ENCODE results near the gene SDCBP2. TPM values are rescaled to one million over a fixed set of nuclear protein-coding genes. Genes with fewer than 3 reads are reported as not detected.

The SDCBP2 gene
- polyA plus RNA-seq, 2 of the 4 experiments (the other 2 are of a cell fraction), result 0.35 to 0.58 TPM

GRCh38 chr20:1263853-1264252, 65.1 kb downstream of the SDCBP2 start:
- no peak for DNase-seq (ENCODE audit: low read depth in 1 of 2, low spot score in 1 of 2)
- FAIRE-seq, result no peak
- H3K9me3 ChIP-seq, result peaks cover 13% of the 10 kb centered on the region
- peaks cover 21% of the 10 kb centered on the region for H3K4me1 ChIP-seq
- TF ChIP-seq ZFP36 (IDR thresholded peaks at IDR 0.05; ENCODE audit: borderline replicate concordance, partially characterized antibody) (no peak), FOXS1 (CRISPR knock-in tag; IDR thresholded peaks at IDR 0.05) (no peak), ZC3H11A (IDR thresholded peaks at IDR 0.05) (no peak)
- H3K27ac ChIP-seq, result no peak overlapping the region
- ATAC-seq, result no peak
- H3K4me3 ChIP-seq, result no peak overlapping the region
- WGBS (ENCODE audit: missing lambda C conversion rate), result 82% methylated on average over 1 of the region's 1 CpG
- H3K4me2 ChIP-seq, result no peak overlapping the region
- CTCF ChIA-PET, result no interaction called here
- POLR2A ChIA-PET, result no interaction called here

Other genes starting within 250 kb of the SDCBP2 start
- 157 and 168 TPM in 2 replicates for gene PSMF1, start 210.5 kb downstream of the SDCBP2 start, polyA plus RNA-seq (2011; rRNA removed)
- gene PSMF1, start 210.5 kb downstream of the SDCBP2 start, polyA plus RNA-seq (2017; fragmentation: RNase III; extraction: RNeasy Plus Mini Kit Qiagen cat#74134 plus additional on column Dnase treatment), result 123 to 145 TPM (median 134 TPM) in 3 replicates
- gene TMEM74B, start 144.2 kb downstream of the SDCBP2 start, polyA plus RNA-seq (2011; rRNA removed), result 2.9 and 3.3 TPM in 2 replicates
- gene TMEM74B, start 144.2 kb downstream of the SDCBP2 start, polyA plus RNA-seq (2017; fragmentation: RNase III; extraction: RNeasy Plus Mini Kit Qiagen cat#74134 plus additional on column Dnase treatment), result 2.8 to 3.7 TPM (median 3.4 TPM) in 3 replicates
- 0.12 and 0.32 TPM in 2 replicates for gene C20orf202, start 125.7 kb downstream of the SDCBP2 start, polyA plus RNA-seq (2011; rRNA removed)
- 0.09 TPM in 1 of 3 replicates, not detected in the others for gene C20orf202, start 125.7 kb downstream of the SDCBP2 start, polyA plus RNA-seq (2017; fragmentation: RNase III; extraction: RNeasy Plus Mini Kit Qiagen cat#74134 plus additional on column Dnase treatment)
- gene RAD21L1, start 103.1 kb downstream of the SDCBP2 start, polyA plus RNA-seq (2011; rRNA removed), result not detected in 2 replicates
- gene RAD21L1, start 103.1 kb downstream of the SDCBP2 start, polyA plus RNA-seq (2017; fragmentation: RNase III; extraction: RNeasy Plus Mini Kit Qiagen cat#74134 plus additional on column Dnase treatment), result not detected in 3 replicates
- 1.1 and 2.0 TPM in 2 replicates for gene SNPH, start 62.8 kb downstream of the SDCBP2 start, polyA plus RNA-seq (2011; rRNA removed)
- 3.6 to 5.2 TPM (median 4.6 TPM) in 3 replicates for gene SNPH, start 62.8 kb downstream of the SDCBP2 start, polyA plus RNA-seq (2017; fragmentation: RNase III; extraction: RNeasy Plus Mini Kit Qiagen cat#74134 plus additional on column Dnase treatment)
- 535 and 848 TPM in 2 replicates for gene FKBP1A, start 63.9 kb upstream of the SDCBP2 start, polyA plus RNA-seq (2011; rRNA removed)
- gene FKBP1A, start 63.9 kb upstream of the SDCBP2 start, polyA plus RNA-seq (2017; fragmentation: RNase III; extraction: RNeasy Plus Mini Kit Qiagen cat#74134 plus additional on column Dnase treatment), result 375 to 385 TPM (median 377 TPM) in 3 replicates
- 53.2 and 56.6 TPM in 2 replicates for gene NSFL1C, start 137.7 kb upstream of the SDCBP2 start, polyA plus RNA-seq (2011; rRNA removed)
- gene NSFL1C, start 137.7 kb upstream of the SDCBP2 start, polyA plus RNA-seq (2017; fragmentation: RNase III; extraction: RNeasy Plus Mini Kit Qiagen cat#74134 plus additional on column Dnase treatment), result 117 to 136 TPM (median 125 TPM) in 3 replicates
- gene SIRPB2, start 162.3 kb upstream of the SDCBP2 start, polyA plus RNA-seq (2011; rRNA removed), result not detected in 2 replicates
- not detected in 3 replicates for gene SIRPB2, start 162.3 kb upstream of the SDCBP2 start, polyA plus RNA-seq (2017; fragmentation: RNase III; extraction: RNeasy Plus Mini Kit Qiagen cat#74134 plus additional on column Dnase treatment)
- not detected in 2 replicates for gene SIRPD, start 228.6 kb upstream of the SDCBP2 start, polyA plus RNA-seq (2011; rRNA removed)
- not detected in 3 replicates for gene SIRPD, start 228.6 kb upstream of the SDCBP2 start, polyA plus RNA-seq (2017; fragmentation: RNase III; extraction: RNeasy Plus Mini Kit Qiagen cat#74134 plus additional on column Dnase treatment)